Parietal lobe (tissue), 1 donor: Measurements from ENCODE around the gene FAM110C. TPM values are rescaled to one million over a fixed set of nuclear protein-coding genes. Genes with fewer than 3 reads are reported as not detected.

Experiments used
- total RNA-seq: library from RNA; depleted of rRNA; stranded (reverse); fragments of >200 nt; gene quantifications from one replicate; pipeline ENCODE4 v1.2.3, GENCODE V29; 2014

FAM110C gene
- 2.8 TPM for total RNA-seq

GRCh38 chr2:46471-47345 is at the start of gene FAM110C:
FAM110C (minus strand) TSS chr2:46505; CDS start chr2:46385, 120 bp downstream.

Other genes with a start within 250 kb of the FAM110C start
- gene SH3YL1, start 217.5 kb upstream of the FAM110C start, total RNA-seq, result 166 TPM
- gene ACP1, start 218.4 kb upstream of the FAM110C start, total RNA-seq, result 102 TPM
- gene ALKAL2, start 241.6 kb upstream of the FAM110C start, total RNA-seq, result not detected